H1 (cell line): Measurements from ENCODE around the gene DEFB108B. TPM values are rescaled to one million over a fixed set of nuclear protein-coding genes. Genes with fewer than 3 reads are reported as not detected.
"Not testable (repeated sequence)": the region's sequence is repeated elsewhere in the genome, so short reads cannot be mapped to it uniquely, and the experiment has no call there.

Experiments used
- CTCF ChIA-PET: fragments of 300-600 bp; sonication (Branson Sonifier 250); formaldehyde crosslinking; loops from one replicate; lab custom pipeline; 2021; ENCODE audit not compliant: partially characterized antibody; lab: Charles Lee
- POLR2A ChIA-PET: fragments of 300-600 bp; sonication (Branson Sonifier 250); formaldehyde crosslinking; loops from one replicate; lab custom pipeline; 2021; ENCODE audit warnings: inconsistent platforms; ENCODE audit not compliant: partially characterized antibody; lab: Charles Lee
- DNase-seq, 2 experiments: peaks; one replicate each; pipeline versions ENCODE4 v3.0.0 to v3.0.0-alpha.2; 2010 to 2022; ENCODE audit warnings: low spot score in 2 of 2, low read depth in 1 of 2, mixed read lengths in 1 of 2
- FAIRE-seq: peaks from 2 replicates; lab custom pipeline; 2011; peaks lifted over from hg19 to GRCh38; lab: Jason Lieb, UNC
- H2AFZ ChIP-seq: 2 replicates; pipeline ENCODE4 v1.8.1; 2012; ENCODE audit warnings: low read length, inconsistent platforms
- H2AK5ac ChIP-seq: 2 replicates; pipeline ENCODE4 v1.6.1; 2013; ENCODE audit warnings: low read depth, low read length
- H2BK120ac ChIP-seq: replicated peaks from 2 replicates; pipeline ENCODE3; 2013; ENCODE audit warnings: low read depth, low read length, inconsistent platforms
- H2BK12ac ChIP-seq: 2 replicates; pipeline ENCODE4 v1.6.1; 2013; ENCODE audit warnings: low read depth, low read length
- H2BK15ac ChIP-seq: 2 replicates; pipeline ENCODE4 v1.6.1; 2013; ENCODE audit warnings: low read length
- H2BK20ac ChIP-seq: 2 replicates; pipeline ENCODE4 v1.6.1; 2013; ENCODE audit warnings: low read length
- H2BK5ac ChIP-seq: 2 replicates; pipeline ENCODE4 v1.6.1; 2013; ENCODE audit warnings: low read depth, low read length
- H3K14ac ChIP-seq: 2 replicates; pipeline ENCODE4 v1.6.1; 2013; ENCODE audit warnings: inconsistent platforms; ENCODE audit not compliant: insufficient read length
- H3K18ac ChIP-seq: 2 replicates; pipeline ENCODE4 v1.6.1; 2013; ENCODE audit warnings: low read length; ENCODE audit errors: extremely low read depth
- H3K23ac ChIP-seq: 2 replicates; pipeline ENCODE4 v1.6.1; 2013; ENCODE audit warnings: inconsistent platforms; ENCODE audit not compliant: insufficient read length
- H3K23me2 ChIP-seq: 2 replicates; pipeline ENCODE4 v1.6.1; 2013; ENCODE audit warnings: low read depth, low read length
- H3K27ac ChIP-seq: 2 replicates; pipeline ENCODE4 v1.6.1; 2011; ENCODE audit warnings: low read depth, low read length, inconsistent platforms
- H3K27me3 ChIP-seq, 4 experiments: replicated peaks in 1 of 4; 1 replicate in 1 of 4; 2 replicates in 3 of 4; pipeline versions ENCODE4 v1.6.1 to v1.8.1; 2011 to 2013; ENCODE audit warnings: low read length in 3 of 4, mild to moderate bottlenecking in 3 of 4, inconsistent platforms in 2 of 4, mixed read lengths in 2 of 4, moderate library complexity in 1 of 4; ENCODE audit not compliant: control insufficient read depth in 3 of 4, insufficient read depth in 3 of 4; ENCODE audit errors: extremely low read depth in 1 of 4
- H3K36me3 ChIP-seq, 4 experiments: 2 replicates each; pipeline versions ENCODE4 v1.6.1 to v1.8.1; 2011 to 2013; ENCODE audit warnings: mild to moderate bottlenecking in 4 of 4, low read length in 3 of 4, moderate library complexity in 2 of 4, control low read depth in 1 of 4, inconsistent platforms in 1 of 4; ENCODE audit not compliant: insufficient read depth in 4 of 4, control insufficient read depth in 2 of 4
- H3K4ac ChIP-seq: replicated peaks from 2 replicates; pipeline ENCODE3; 2013; ENCODE audit warnings: low read length, low read depth, mixed read lengths, inconsistent platforms; ENCODE audit not compliant: insufficient read length
- H3K4me1 ChIP-seq, 4 experiments: replicated peaks in 1 of 4; 1 replicate in 1 of 4; 2 replicates in 3 of 4; pipeline versions ENCODE4 v1.6.1 to v1.8.1; 2011 to 2013; ENCODE audit warnings: low read length in 3 of 4, inconsistent platforms in 2 of 4, mixed read lengths in 1 of 4; ENCODE audit not compliant: insufficient read depth in 4 of 4, control insufficient read depth in 3 of 4
- H3K4me2 ChIP-seq, 2 experiments: 2 replicates each; pipeline versions ENCODE4 v1.6.1 to v1.8.1; 2011 to 2013; ENCODE audit warnings: low read depth in 2 of 2, low read length in 2 of 2, control low read depth in 1 of 2, inconsistent platforms in 1 of 2, mild to moderate bottlenecking in 1 of 2; ENCODE audit not compliant: insufficient read depth in 1 of 2
- H3K4me3 ChIP-seq, 4 experiments: fragments of 200-600, 300-600 bp in 1 of 4; sonication (generic), shearing (Covaris generic), sonication (Bioruptor Twin) in 1 of 4; 2 replicates each; pipeline versions ENCODE4 v1.5.1 to v1.8.1; 2011 to 2016; ENCODE audit warnings: low read length in 4 of 4, low read depth in 3 of 4, control low read depth in 2 of 4, inconsistent platforms in 2 of 4, mild to moderate bottlenecking in 2 of 4, mixed read lengths in 1 of 4, moderate library complexity in 1 of 4; ENCODE audit not compliant: insufficient read depth in 2 of 4; ENCODE audit errors: extremely low read depth in 1 of 4
- H3K56ac ChIP-seq: replicated peaks from 2 replicates; pipeline ENCODE3; 2013; ENCODE audit warnings: low read depth, mild to moderate bottlenecking, mixed read lengths, low read length, inconsistent platforms; ENCODE audit not compliant: insufficient read length
- H3K79me1 ChIP-seq: 2 replicates; pipeline ENCODE4 v1.6.1; 2013; ENCODE audit warnings: low read depth, low read length, control low read depth
- H3K79me2 ChIP-seq, 2 experiments: 2 replicates each; pipeline versions ENCODE4 v1.6.1 to v1.8.1; 2012 to 2013; ENCODE audit warnings: low read length in 2 of 2, mild to moderate bottlenecking in 2 of 2, inconsistent platforms in 1 of 2; ENCODE audit not compliant: insufficient read depth in 2 of 2, control insufficient read depth in 1 of 2
- H3K9ac ChIP-seq, 4 experiments: replicated peaks in 1 of 4; 1 replicate in 1 of 4; 2 replicates in 3 of 4; pipeline versions ENCODE4 v1.6.1 to v1.8.1; 2011 to 2013; ENCODE audit warnings: low read depth in 3 of 4, low read length in 3 of 4, control low read depth in 2 of 4, mild to moderate bottlenecking in 2 of 4, moderate library complexity in 2 of 4, inconsistent platforms in 1 of 4; ENCODE audit errors: extremely low read depth in 1 of 4
- H3K9me3 ChIP-seq, 2 experiments: 2 replicates each; pipeline versions ENCODE4 v1.6.1 to v1.8.1; 2012 to 2013; ENCODE audit warnings: mild to moderate bottlenecking in 2 of 2, moderate library complexity in 2 of 2, control low read depth in 1 of 2, inconsistent platforms in 1 of 2, low read depth in 1 of 2, low read length in 1 of 2, mixed read lengths in 1 of 2; ENCODE audit not compliant: insufficient read depth in 2 of 2
- H4K20me1 ChIP-seq, 2 experiments: replicated peaks in 1 of 2; 2 replicates each; pipeline versions ENCODE3 to v1.8.1; 2011 to 2013; ENCODE audit warnings: inconsistent platforms in 2 of 2, low read length in 2 of 2, mild to moderate bottlenecking in 1 of 2; ENCODE audit not compliant: insufficient read depth in 2 of 2, control insufficient read depth in 1 of 2
- H4K5ac ChIP-seq: 2 replicates; pipeline ENCODE4 v1.6.1; 2013; ENCODE audit warnings: low read length, low read depth, mixed read lengths, inconsistent platforms; ENCODE audit not compliant: insufficient read length
- H4K8ac ChIP-seq: 2 replicates; pipeline ENCODE4 v1.8.0; 2013; ENCODE audit warnings: mild to moderate bottlenecking, moderate library complexity, low read length, inconsistent platforms; ENCODE audit not compliant: insufficient read depth; ENCODE audit errors: extremely low read depth
- H4K91ac ChIP-seq: replicated peaks from 2 replicates; pipeline ENCODE3; 2013; ENCODE audit warnings: low read length, mixed read lengths, inconsistent platforms; ENCODE audit not compliant: insufficient read length
- WGBS, 2 experiments: shearing (Covaris generic) in 1 of 2; methylation state at CpG; one replicate each; pipeline versions ENCODE4 v1.1.6 to v1.1.7; 2013 to 2015; ENCODE audit warnings: low lambda C conversion rate in 2 of 2, mixed read lengths in 2 of 2, inconsistent platforms in 1 of 2, low coverage in 1 of 2, missing lambda C conversion rate in 1 of 2; ENCODE audit not compliant: insufficient replicate concordance in 2 of 2, insufficient coverage in 1 of 2, insufficient read length in 1 of 2; ENCODE audit errors: extremely low coverage in 1 of 2, missing lambda C conversion rate in 1 of 2; 5-methylcytosine and 5-hydroxymethylcytosine counted together
- polyA plus RNA-seq, 7 experiments: library from polyadenylated mRNA; depleted of rRNA in 3 of 7; stranded (reverse) in 5 of 7; unstranded in 2 of 7; fragments of >200 nt in 5 of 7; fragments of 200-250 nt in 2 of 7; gene quantifications; 1 replicate in 5 of 7; 2 replicates in 1 of 7; 4 replicates in 1 of 7; pipeline versions ENCODE4 v1.2.1 to v1.2.3, GENCODE V29; 2011 to 2013; ENCODE audit warnings: missing spikeins in 2 of 7, mixed read lengths in 2 of 7
- total RNA-seq: library from RNA; stranded (reverse); fragmentation: NEBNext Ultra II Directional; extraction: Animal tissue kit (Norgen Biotek cat#: 25700); gene quantifications from 2 replicates; pipeline ENCODE4 v1.2.1, GENCODE V29; 2021

DEFB108B gene
- total and polyA plus RNA-seq, 2 of the 8 experiments (the other 6 are each of a cell fraction or from before 2014, with no cell fraction given): not detected

- POLR2A ChIA-PET, H3K9ac ChIP-seq, H3K4me1 ChIP-seq, H3K4ac ChIP-seq, H2BK15ac ChIP-seq, H4K20me1 ChIP-seq, H3K4me2 ChIP-seq, H3K18ac ChIP-seq, H2AK5ac ChIP-seq, H3K56ac ChIP-seq, H3K23me2 ChIP-seq, H2BK20ac ChIP-seq, H3K27ac ChIP-seq, H2BK5ac ChIP-seq, H2BK120ac ChIP-seq, H3K4me3 ChIP-seq, H3K14ac ChIP-seq, H3K27me3 ChIP-seq, DNase-seq, H3K79me2 ChIP-seq, H3K79me1 ChIP-seq, H3K9me3 ChIP-seq, H2AFZ ChIP-seq, H3K23ac ChIP-seq, H4K91ac ChIP-seq, H4K8ac ChIP-seq, H4K5ac ChIP-seq, H3K36me3 ChIP-seq, H2BK12ac ChIP-seq, FAIRE-seq: not testable (repeated sequence)
- CTCF ChIA-PET: interaction anchor here (1.0 kb wide), 1 partner anchor 52 kb away, joined by 3 read pairs; no protein-coding TSS in a partner anchor
- 45% methylated on average over 1 of the region's 1 CpG; no CpG with 5 or more reads in 1 of the 2 experiments for WGBS, 2 experiments
Observed at GRCh38 chr11:71867209-71867608, 34.2 kb downstream of the DEFB108B start.

GRCh38 chr11:71869931-71870330 is 36.9 kb downstream of the DEFB108B start:
- H3K79me1 ChIP-seq, H4K5ac ChIP-seq, POLR2A ChIA-PET, H3K23ac ChIP-seq, H2AFZ ChIP-seq, H4K91ac ChIP-seq, H3K4ac ChIP-seq, DNase-seq, H3K14ac ChIP-seq, H3K9ac ChIP-seq, H3K4me2 ChIP-seq, H3K27me3 ChIP-seq, FAIRE-seq, H3K9me3 ChIP-seq, H3K23me2 ChIP-seq, H4K20me1 ChIP-seq, H2BK12ac ChIP-seq, H2BK20ac ChIP-seq, H3K4me1 ChIP-seq, H3K27ac ChIP-seq, H3K79me2 ChIP-seq, H3K4me3 ChIP-seq, H2BK5ac ChIP-seq, H4K8ac ChIP-seq, H3K56ac ChIP-seq, H3K36me3 ChIP-seq, H2BK120ac ChIP-seq, H3K18ac ChIP-seq, H2BK15ac ChIP-seq, H2AK5ac ChIP-seq, CTCF ChIA-PET: not testable (repeated sequence)
- 82% methylated on average over 3 of the region's 3 CpGs; no CpG with 5 or more reads in 1 of the 2 experiments for WGBS, 2 experiments
